GM18520 (cell line): ENCODE results near the gene AMBRA1.

Source experiments
- ATAC-seq: cut with Tn5 transposase; IDR thresholded peaks from one replicate; pipeline ENCODE4 v1.9.1; 2021; ENCODE audit not compliant: unreplicated experiment

Gene AMBRA1

DNA sequence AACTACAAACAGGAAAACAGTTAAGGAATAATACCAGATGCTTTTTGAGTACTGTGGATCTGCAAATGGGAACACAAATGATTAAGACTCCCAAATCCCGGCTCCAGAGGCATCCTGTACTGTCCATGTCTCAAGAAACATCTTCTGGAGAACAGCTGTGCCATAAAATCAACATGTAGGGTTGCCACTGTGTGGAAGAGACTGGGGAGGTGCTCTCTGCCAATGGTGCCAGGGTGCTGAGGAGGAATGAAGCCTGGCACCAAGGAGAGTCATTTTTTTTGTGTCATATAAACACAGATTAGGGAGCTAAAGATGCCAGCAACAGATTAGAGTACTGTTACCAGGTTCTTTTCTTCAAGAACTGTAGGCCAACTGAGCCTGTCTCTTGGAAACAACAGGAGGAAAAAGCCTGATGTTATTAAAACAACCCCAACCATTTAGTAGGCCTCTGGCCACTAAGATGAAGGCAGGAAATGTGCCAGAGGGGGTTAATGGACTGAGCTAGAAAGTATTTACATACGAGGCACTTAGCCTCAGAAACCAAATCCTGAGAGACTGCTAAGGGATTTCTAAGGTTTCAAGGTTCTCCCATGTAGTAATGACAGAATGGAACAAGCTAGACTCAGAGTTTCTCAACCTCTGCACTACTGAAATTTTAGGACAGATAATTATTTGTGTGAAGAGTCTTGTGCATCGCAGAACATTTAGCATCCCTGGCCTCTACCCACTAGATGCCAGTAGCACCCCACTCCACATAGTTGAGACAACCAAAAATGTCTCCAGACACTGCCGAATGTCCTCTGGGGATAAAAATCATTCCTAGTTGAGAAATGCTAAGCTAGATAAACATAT lies 147.7 kb downstream of the AMBRA1 start:
- ATAC-seq, result no peak

DNA sequence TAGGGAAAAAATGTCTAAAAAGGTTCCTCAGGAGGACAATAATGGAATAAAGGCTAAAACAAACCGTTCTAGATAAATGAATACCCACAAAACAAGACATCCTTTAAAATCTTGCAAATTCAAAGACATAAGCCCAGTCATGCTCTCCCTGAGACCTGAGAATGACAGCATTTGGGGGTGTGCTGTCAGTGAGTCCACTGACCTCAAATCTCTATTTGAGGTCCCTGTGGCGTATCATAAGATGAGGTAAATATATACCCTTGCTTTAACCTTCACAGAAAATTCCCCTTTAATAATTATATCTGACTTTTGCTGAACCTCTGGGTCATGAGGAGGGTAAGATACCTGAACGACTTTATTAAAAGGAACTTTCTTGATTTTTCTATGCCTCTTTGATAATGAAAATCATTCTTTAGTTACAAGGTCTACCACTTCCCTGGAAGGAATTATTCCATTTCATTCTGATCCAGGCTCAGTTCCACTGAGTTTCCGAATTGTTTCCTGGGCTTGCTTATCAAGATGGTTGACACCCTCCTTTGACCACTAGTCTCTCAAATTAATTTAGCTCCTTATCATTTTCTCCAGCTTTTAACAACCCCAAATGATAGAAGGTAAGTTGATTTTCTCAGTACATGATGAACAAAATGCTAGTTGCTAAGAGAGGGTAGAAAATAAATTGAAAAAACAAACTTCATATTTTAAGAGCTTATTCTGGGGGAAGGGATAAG lies 148.5 kb downstream of the AMBRA1 start:
- ATAC-seq, result no peak

DNA sequence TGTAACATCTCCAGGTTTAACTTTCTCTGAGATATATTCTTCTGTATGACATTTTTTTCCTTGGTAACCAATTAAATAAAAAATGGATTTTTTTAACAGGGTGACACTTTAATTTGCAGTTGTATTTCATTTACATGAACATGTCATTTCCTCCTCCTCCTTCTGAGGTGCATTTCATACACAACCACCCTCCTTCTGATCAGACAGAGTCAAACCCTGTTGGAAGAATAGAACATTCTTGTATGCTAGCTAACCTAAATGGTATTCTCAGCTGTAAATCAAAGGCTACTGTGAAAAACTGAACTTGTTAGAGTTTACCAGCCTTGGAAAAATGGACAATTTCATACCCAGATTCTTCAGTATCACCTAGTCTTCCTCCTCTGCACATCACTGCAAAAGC lies 149.5 kb downstream of the AMBRA1 start:
- no peak for ATAC-seq

DNA sequence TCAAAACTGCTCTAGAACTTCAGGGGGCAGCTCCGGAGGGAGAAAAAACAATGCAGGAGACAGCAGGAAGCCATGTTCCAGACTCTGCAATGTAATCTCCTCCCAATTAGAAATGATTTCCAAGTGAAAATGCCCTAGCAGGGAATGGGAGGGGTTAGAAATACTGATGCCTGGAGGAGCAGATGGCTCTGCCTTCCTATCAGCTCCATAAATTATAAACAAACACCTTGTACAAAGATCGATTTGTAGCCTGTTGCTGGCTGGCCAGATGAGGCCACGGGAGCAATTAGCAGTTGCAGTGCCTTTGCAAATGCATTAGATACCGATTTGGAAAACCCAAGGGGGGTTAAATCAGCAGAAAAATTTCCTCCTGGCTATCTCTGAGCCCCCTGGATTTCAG lies 155.6 kb downstream of the AMBRA1 start:
- ATAC-seq, result no peak

DNA sequence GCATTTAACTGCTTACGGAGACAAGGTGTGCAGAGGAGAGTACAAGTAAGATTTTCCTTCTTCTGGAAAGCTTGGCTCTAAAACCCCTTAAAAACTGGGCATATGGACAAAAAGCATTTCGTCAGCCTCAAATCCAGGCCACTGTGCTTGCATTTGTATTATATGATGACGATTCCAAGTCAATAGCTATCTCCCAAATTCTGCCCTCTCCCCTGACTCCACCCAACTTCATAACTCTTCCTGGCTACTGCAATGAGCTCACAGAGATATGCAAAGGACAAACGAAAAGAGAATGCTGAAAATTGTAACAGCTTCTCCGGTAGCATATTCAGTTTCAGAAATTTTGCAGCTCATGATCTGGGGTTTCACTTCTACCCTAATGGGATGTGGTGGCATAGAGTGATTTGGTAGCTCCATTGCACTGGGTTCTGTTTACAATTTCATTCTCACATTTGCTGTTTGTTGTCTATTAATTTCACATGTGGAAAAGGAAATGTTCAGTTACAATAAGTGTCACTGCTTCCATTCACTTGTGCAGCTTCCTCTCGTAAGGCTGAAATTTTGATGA lies 156.6 kb downstream of the AMBRA1 start:
- no peak for ATAC-seq

DNA sequence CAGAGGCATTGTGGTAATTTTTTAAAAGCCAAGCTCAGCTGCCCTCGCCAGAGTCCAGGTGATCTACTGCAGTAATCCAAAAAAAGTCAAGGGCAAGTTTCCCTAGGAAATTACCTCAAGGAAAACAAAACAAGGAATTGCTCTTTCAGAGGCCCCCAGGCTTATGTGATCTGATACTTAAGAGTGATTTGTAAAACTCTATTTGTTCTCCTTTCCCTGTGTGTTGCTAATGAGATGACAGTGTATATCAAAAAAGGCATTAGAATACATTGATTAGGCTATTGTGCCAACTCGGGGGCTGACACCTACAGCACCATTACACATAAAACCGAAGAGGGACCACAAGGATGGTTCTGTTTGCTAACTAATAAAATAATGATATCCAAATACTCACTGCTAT lies 157.7 kb downstream of the AMBRA1 start:
- ATAC-seq, result no peak

DNA sequence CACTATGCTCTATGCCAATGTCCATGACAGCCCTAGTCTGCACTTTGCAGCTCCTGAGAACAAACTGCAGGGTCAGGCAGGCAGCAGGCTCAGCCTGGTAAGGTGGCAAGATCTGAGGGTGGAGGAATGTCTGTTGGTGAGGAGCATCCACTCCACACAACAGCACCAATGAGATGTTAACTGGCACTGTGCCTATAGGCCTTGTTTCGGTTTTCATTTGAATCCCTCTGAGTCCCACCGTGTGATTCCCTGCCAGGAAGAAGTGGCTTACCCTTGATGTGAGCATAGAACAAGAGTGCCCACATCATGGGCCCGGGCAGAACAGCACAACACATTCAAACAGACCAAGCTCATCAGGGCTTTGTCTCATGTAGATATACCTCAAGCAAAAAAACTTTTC lies 158.1 kb downstream of the AMBRA1 start:
- no peak for ATAC-seq

DNA sequence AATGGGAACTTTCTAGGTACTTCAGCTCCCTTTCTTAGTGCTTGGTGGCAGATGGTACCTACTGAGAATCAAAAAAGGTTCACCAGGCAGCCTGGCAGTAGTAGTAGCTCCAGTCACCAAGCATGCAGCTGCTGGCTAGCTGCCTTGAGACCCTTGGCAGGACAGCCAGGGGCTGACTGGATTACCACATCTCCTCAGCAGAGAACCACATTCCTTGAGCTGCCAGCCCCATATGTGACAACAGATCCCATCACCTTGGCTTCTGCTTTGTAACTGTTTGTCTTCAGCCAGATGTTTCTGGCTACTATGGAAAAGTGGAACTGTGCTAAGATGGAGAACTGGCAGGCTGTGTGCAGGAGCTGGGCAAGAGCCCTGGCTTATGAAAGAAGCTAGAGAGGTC lies 162.6 kb downstream of the AMBRA1 start:
- ATAC-seq, result no peak

DNA sequence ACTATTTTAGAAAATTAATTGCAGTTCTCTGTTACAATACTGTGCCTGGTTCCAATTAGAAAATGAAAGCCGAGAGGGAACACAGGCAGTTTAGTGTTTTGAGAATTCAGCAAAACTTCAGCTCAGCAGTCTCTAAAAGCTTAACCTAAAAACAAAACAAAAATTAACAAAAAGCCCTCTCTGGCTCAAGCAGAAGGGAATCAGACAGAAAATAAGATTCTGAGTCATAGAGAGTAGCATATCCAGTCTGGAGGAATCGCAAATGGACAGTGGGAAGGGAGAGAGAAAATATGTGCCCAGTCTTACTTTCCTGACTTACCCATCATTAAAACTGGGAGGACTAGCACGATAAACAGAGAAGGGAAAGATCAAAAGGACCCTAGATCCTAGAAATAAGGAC lies 164.1 kb downstream of the AMBRA1 start:
- no peak for ATAC-seq

DNA sequence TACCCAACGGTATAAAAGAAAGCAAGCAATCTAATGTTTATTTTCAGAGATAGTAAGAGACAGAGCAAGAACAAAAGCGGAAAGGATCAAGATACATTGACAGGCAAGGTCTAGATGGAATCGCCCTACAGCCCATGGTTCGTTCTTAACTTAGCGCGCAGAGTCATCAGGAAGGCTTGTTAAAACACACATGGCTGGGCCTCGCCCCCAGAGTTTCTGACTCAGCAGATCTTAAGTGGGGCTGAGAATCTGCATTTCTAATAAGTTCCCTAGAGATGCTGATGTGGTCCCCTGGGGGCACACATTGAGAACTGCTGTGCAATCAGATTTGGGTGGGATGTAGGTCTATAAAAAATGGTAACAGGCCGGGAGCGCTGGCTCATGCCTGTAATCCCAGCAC lies 166.5 kb downstream of the AMBRA1 start:
- no peak for ATAC-seq

DNA sequence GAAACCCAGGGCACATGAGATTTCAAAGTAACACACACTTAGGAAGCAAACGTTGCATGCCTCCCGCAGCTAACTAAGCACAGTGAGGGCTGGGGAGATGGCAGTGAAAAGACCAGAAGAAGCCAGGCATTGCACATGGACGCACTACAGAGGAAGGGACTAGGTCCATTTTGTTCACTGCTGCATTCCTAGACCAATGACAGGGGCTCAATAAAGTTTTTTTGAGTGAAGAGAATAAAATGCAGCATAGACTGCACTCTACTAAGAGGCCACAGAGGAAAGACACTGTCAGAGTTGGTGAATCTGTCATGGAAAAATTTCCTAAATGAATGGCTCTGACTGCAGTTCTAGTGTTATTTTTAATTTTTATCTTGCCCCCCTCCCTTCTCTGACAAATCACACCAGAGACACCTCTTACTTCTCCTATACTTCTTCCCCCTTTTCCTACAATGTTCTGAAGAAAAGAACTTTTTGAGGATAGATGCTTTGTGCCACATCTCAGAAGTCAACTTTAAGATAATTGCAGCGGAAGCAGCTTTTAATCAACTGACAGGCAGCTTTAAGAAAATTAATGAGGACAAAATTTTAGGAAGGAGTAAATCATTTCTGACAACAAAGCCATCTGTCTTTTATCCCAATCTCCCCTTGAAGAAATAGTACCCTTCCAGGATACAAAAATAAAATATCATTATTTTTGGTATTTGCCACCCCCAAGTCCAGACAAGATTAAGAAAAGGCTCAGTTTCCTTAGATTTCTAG lies 167.4 kb downstream of the AMBRA1 start:
- ATAC-seq, result no peak

DNA sequence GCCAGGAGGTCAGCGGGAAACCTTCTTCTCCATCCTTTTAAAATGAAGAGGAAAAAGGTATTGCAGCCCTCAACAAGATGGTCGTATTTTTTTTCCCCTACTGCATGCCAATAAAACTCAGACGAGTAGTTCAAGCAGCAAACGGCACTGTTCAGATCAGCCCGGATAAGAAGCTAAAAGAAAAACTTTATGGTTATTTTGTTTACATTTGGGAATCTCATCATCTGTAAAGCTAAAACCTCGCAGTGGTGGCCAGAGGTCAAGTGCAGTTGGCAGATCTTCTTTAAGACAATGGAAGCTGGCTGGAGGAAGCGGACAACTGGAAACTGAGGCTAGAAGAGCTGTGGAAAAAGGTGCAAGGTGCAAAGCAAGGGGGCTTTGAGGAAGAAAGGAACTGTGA lies 171.2 kb downstream of the AMBRA1 start:
- ATAC-seq, result no peak

DNA sequence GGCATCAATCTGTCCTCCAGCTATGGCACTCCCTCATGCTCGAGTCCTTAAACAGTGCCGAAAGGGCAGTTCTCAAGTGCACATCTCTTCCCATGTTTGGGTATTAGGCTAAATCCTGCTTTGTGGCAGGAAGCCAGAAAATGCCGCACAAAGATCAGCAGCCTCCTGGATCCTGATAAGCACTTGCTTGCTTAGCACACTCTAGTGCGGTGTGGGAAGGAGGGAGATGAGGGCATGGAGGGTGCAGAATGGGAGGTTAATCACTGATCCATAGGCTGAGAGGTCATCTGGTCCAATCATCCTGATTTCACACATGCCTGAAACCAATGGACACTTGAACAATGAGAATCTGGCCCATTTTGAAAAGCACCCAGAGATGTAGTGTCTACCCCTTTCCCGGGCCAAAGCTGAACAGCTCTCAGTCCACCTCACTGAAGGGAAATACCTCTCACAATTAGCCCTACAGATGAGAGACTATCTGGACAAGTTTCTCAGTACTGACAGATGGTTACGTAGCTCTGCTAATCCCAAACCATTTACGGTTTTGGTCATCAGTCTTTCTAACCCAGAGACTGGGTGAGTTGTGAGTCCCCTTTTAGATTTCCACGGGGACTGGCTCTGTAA lies 172.5 kb downstream of the AMBRA1 start:
- ATAC-seq, result no peak

DNA sequence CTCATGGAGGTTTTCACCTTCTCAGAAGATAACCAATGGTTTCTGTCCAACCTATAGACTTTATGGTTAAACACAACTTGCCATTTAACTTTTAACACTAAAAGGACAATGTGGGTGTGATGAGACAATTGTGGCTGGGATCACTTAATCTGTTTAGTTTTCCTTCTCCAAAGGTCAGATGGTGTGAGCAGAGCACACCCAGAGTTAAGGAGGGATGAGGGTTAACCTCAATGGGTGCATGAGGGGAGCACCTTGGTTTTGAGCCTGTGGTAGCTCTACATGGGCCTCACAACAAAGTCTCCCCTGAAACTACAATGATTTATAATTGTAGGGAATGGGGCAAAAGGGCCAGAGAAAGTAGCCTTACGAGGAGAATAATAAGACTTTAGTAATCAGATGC lies 173.3 kb downstream of the AMBRA1 start:
- no peak for ATAC-seq

DNA sequence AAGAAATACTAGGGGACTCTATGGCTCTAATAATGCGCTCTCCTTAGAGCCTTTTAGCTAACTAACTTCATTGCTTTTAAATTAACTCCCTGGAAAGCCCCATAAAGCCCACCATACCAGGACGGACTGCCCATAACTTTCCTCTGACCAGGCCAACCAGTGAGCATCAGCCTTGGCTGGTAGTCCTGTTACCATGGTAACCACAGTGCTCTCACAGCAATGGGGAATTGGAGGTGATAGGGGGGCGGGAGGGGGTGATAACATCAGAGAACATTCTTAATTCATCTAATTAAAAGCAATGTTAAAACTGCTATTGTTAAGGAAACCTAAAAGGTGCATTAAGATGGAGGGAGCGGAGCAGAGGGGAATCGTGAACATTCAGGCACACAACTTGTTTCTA lies 175.1 kb downstream of the AMBRA1 start:
- ATAC-seq, result no peak

DNA sequence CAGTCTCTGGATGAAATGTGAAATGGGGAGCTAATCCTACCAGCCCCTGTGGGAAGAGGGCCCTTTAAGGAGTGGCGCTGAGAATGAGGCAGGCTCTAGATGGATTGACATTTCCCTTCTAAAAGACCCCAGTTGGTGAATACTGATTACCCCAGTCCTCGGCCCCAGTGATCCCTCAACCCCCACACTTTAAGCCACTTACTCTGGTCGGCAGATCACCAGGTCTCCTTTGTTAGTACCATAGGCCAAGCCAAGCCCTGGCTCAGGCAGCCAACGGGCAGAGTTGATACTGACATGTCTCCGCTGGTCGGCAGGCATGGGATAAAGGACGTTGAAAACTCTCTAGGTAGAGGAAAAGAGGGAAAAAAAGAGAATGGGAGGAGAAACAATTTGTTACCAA lies 176.1 kb downstream of the AMBRA1 start:
- no peak for ATAC-seq

DNA sequence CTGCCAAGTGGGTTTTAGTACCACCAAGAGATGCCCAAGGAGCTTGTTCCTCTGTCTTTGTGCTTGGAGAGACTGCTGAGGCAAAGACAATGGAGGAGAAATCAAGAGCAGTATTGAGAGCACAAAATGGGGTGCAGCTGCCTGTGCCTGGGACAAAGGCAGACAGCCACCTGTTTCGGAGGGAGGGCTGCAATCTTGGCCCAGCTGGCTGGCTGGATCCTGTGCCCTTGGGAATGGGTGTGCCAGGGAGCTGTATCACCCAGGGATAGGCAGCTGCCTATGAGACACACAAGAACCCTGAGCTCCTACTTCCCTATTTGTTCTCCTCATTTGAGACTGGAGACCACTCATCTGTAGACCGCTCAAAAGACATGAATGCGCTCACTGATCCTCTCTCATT lies 178.9 kb downstream of the AMBRA1 start:
- ATAC-seq, result no peak

DNA sequence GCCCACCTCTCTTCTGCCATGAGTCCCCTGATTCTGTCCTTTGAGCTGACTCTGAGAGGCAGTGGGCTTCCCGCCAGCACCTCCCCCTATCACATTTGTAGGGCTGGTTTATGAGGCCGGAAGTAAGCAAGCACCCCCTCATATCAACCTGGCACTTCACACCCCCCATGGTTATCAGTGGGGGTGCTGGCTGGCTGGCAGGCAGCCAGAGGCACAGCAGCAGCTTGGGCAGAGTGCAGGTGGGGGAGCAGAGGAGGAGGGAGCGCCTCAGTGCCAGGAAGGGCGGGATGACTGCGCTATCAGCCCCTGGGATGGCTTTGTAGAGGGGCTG lies 179.4 kb downstream of the AMBRA1 start:
- ATAC-seq, result no peak

DNA sequence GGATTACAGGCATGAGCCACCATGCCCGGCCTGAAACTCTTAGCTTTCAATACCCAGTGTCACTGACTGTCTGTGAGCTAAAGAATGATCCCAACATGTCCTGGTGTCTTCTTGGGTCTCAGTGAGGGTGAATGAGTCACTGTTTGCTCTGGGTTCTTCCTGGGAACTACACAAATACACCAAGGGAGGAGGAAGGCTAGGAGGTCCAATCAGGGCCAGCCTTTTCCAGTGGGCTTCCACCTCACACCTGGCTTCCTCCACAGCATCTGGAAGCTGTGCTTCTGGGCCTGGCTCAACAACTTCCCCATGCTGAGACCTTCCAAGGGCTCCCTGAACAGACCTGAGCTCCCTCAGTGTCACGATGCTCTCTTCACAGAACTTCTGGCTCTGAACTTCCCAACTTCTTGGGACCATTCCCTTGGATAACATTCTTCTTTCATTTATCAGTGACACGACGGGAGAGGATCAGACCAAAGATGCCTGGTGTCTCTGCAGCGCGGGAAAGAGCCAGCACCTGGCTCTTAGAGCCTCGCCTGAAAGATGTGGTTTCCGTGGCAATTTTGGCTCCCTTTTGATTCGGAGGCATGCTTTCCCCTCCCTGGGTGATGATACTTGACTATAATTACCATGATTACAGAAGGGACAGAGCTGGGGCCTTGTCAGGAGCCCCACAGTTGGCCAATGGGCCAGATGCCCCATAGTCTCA lies 179.9 kb downstream of the AMBRA1 start:
- no peak for ATAC-seq

DNA sequence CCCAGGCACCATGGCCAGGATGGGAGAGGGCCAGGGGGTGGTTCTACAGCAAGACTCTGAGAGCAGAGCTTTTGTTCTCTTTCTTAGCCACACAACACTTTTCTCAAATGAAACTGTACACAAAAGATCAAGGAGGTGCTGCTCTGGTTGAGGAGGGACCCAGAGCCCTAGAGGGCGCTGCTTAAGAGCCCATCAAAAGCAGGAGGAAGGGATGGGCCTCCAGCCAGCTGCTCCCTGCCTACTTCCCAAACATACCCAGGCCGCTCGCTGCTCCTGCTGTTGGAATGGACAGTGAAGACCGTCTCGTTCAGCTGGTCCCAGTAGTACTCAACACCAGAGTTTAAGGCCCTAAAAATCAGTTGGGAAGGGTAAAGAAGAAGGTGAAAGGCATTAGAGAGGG lies 183.8 kb downstream of the AMBRA1 start:
- no peak for ATAC-seq
